Adrenal gland (tissue), 12 donors: ENCODE measurements around the gene CABP4. TPM values are rescaled to one million over a fixed set of nuclear protein-coding genes. Genes with fewer than 3 reads are reported as not detected.

Experiments
- DNase-seq, 7 donors: peaks; one replicate each; pipeline ENCODE4 v3.0.0-alpha.2; 2019 to 2020
- H3K27ac ChIP-seq, 5 donors: fragments of 200-600 bp; sonication (generic) in 4 of 5; 1 replicate in 3 of 5; 2 replicates in 2 of 5; pipeline versions ENCODE4 v1.5.1 to v1.8.0; 2016 to 2020; ENCODE audit warnings: mild to moderate bottlenecking in 1 of 5
- H3K27me3 ChIP-seq: fragments of 200-600 bp; 2 replicates; pipeline ENCODE4 v1.8.0; 2021
- H3K36me3 ChIP-seq, 2 donors: fragments of 200-600 bp; replicated peaks in 1 of 2; 1 replicate in 1 of 2; 2 replicates in 1 of 2; pipeline versions ENCODE4 v1.5.1 to v1.8.0; 2018 to 2022
- H3K4me1 ChIP-seq, 2 donors: fragments of 200-600 bp; replicated peaks in 1 of 2; 1 replicate in 1 of 2; 2 replicates in 1 of 2; pipeline versions ENCODE4 v1.5.1 to v1.8.0; 2018 to 2021
- H3K4me3 ChIP-seq, 4 donors: fragments of 200-600 bp; sonication (generic) in 3 of 4; one replicate each; pipeline ENCODE4 v1.5.1; 2016 to 2018
- H3K9me3 ChIP-seq, 3 donors: fragments of 200-600 bp; sonication (generic) in 1 of 3; replicated peaks in 1 of 3; 1 replicate in 2 of 3; 2 replicates in 1 of 3; pipeline versions ENCODE4 v1.5.1 to v1.8.0; 2016 to 2021
- CTCF ChIP-seq, 6 experiments: fragments of 450-650 bp in 4 of 6; fragments of 200-600 bp in 2 of 6; sonication (generic) in 1 of 6; IDR thresholded peaks; 1 replicate in 5 of 6; 2 replicates in 1 of 6; pipeline versions ENCODE4 v1.5.1 to v1.8.0; 2016 to 2021; ENCODE audit warnings: antibody characterized with exemption in 6 of 6, mild to moderate bottlenecking in 2 of 6, moderate library complexity in 1 of 6
- POLR2A ChIP-seq, 2 donors: fragments of 450-650 bp; IDR thresholded peaks; one replicate each; pipeline ENCODE4 v1.6.1; 2017; ENCODE audit warnings: antibody characterized with exemption in 2 of 2, mild to moderate bottlenecking in 2 of 2, moderate library complexity in 1 of 2
- WGBS, 4 donors: extraction: QIAGEN DNeasy Blood & Tissue Kit in 2 of 4; methylation state at CpG; one replicate each; pipeline versions ENCODE4 v1.1.5 to v1.1.7; 2013 to 2017; 5-methylcytosine and 5-hydroxymethylcytosine counted together
- intact Hi-C, 2 donors: fragments of 100-400 bp; cut with DNase I; formaldehyde crosslinking; loops; one replicate each; pipeline versions ENCODE4 v1.14.1 to v1.15.0; 2022 to 2023
- polyA plus RNA-seq, 3 donors: library from polyadenylated mRNA; stranded (reverse); fragments of 200-250 nt in 2 of 3; fragments of 350-450 nt in 1 of 3; fragmentation: Illumina TruSeq in 1 of 3; extraction: RNeasy Lipid Tissue Mini Kit (QIAGEN cat#74804) in 1 of 3; gene quantifications; one replicate each; pipeline ENCODE4 v1.2.3, GENCODE V29; 2013 to 2014
- total RNA-seq, 9 donors: library from RNA; depleted of rRNA in 4 of 9; stranded (reverse); fragments of >200 nt in 4 of 9; fragments of 120-200 nt in 1 of 9; fragmentation: NEBNext Ultra II Directional in 1 of 9; extraction: Animal tissue kit (Norgen Biotek cat#: 25700) in 1 of 9; gene quantifications; one replicate each; pipeline versions ENCODE4 v1.1.0 to v1.2.4, GENCODE V29; 2013 to 2023
- donor health status: healthy with polysubstance abuse.
- donor health status: Bipolar disorder and iron deficiency.
- donor health status: DM: yes; HTN: yes; CAD: no.
- donor health status: DM: no; HTN: no; CAD: no.
- donor health status: DM: no; HTN: no; CAD: no.
- donor health status: DM: yes; HTN: yes; CAD: no.

The CABP4 gene
- total and polyA plus RNA-seq, 12 donors: 0.28 to 3.8 (median 1.5) TPM; not detected in 1

- Histone ChIP-seq H3K27me3 (no peaks in the 10 kb centered on the region), H3K4me1 (peaks cover 0 to 26% of the 10 kb centered on the region in 2 donors), H3K4me3 (no peak overlapping the region), H3K27ac (no peak overlapping the region), H3K36me3 (peaks cover 0 to 38% of the 10 kb centered on the region in 2 donors), H3K9me3 (no peaks in the 10 kb centered on the region)
- TF ChIP-seq CTCF (IDR thresholded peaks at IDR 0.05) (no peak), POLR2A (IDR thresholded peaks at IDR 0.05) (no peak)
- WGBS, 4 donors: 84 to 97% (median 91%) methylated on average over 6 to 21 of the region's 21 CpGs
- DNase-seq: no peak
- intact Hi-C loops: no loop called here
Measured at GRCh38 chr11:67441098-67441563, 14.0 kb upstream of the CABP4 start.

DNA sequence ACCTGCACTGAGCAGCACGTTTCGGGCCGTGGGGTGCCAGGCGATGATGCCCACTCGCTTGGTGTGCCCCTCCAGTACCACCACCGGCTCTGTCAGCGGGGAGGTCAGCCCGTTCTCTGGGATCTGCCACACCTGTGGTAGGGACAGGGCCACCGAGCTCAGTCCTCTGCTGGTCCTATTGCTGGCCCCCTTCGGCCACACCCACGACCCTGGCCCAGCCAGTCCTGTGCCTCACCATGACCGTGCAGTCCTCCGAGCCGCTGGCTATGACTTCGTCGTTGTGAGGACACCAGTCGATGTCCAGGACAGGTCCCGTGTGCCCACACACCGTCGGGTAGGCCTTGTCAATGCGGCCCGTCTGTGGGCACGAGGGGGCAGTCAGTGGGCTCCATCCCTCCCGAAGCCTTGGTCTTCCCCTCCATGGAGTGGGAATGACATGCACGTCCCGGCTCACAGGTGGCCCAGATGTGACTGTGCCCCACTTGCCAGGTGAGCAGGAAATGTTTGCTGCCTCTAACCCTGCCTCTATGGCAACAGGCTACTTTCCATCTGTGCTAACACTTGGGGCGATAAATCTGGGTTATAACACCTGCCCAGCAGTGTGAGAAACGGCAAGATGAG, 13.3 kb upstream of the CABP4 start:
- DNase-seq: no peak
- H3K4me3 ChIP-seq: no peak overlapping the region
- no peaks in the 10 kb centered on the region for H3K27me3 ChIP-seq
- intact Hi-C loops: no loop called here
- 86 to 89% (median 88%) methylated on average over 11 to 28 of the region's 28 CpGs for WGBS, 4 donors
- H3K4me1 ChIP-seq: peaks cover 0 to 23% of the 10 kb centered on the region in 2 donors
- TF ChIP-seq POLR2A (IDR thresholded peaks at IDR 0.05): no peak
- TF ChIP-seq CTCF (IDR thresholded peaks at IDR 0.05): no peak
- no peaks in the 10 kb centered on the region for H3K9me3 ChIP-seq
- peak overlapping the region in 1 of 5 donors; percentile 98 for H3K27ac ChIP-seq
- H3K36me3 ChIP-seq: peaks cover 0 to 38% of the 10 kb centered on the region in 2 donors

DNA sequence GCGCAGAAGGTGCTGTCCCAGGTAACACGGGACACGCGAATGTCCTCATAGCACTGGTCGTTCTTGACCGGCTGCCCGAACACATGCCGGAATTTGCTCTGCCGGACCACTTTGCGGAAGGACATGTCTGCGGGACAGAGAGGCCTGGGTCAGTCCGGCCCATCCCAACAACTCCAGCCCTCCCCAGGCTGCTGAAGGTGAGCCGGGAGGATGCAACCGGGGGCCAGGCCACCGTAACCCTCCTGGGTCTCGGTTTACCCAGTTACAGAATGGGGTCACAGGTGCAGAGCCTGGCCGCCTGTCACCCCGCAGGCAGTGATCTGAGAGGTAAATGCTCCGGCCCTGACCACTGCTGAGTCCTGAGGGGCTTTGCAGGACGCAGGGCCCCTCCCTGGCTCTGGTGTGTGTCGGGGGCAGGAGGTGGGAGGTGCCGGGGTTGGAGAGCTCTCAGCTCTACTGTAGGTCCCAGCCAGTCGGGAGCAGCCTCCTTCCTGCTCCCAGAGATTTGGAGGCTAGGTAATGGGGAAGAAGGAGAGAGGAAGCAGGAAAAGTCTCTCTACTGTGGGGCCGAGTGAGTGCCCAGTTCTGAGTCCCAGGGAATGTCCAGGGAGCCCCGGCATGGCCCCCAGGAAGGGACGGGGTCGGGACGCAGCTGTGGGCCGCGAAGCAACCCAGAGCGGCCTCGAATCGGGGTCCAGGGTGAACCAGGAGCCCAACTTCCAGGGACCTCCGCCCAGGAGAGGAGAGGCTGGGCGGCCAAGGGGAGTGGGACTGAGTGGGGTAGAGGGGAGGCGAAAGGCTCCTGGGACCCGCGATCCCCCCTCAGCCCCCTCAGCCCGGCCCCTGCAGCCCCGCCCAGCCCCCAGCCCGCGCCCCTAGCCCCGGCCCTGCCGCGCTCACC, 12.4 kb upstream of the CABP4 start:
- 0 to 38% (median 23%) methylated on average over 8 to 45 of the region's 45 CpGs for WGBS, 4 donors
- peaks cover 0 to 32% of the 10 kb centered on the region in 2 donors for H3K36me3 ChIP-seq
- no peak for TF ChIP-seq CTCF (IDR thresholded peaks at IDR 0.05)
- TF ChIP-seq POLR2A (IDR thresholded peaks at IDR 0.05): no peak
- H3K27ac ChIP-seq: peak overlapping the region; percentile 39 to 98 (median 91)
- DNase-seq: no peak
- no peaks in the 10 kb centered on the region for H3K9me3 ChIP-seq
- intact Hi-C loops: no loop called here
- H3K27me3 ChIP-seq: no peaks in the 10 kb centered on the region
- H3K4me1 ChIP-seq: peaks cover 0 to 23% of the 10 kb centered on the region in 2 donors
- peak overlapping the region; percentile 11 to 94 (median 52) for H3K4me3 ChIP-seq

DNA sequence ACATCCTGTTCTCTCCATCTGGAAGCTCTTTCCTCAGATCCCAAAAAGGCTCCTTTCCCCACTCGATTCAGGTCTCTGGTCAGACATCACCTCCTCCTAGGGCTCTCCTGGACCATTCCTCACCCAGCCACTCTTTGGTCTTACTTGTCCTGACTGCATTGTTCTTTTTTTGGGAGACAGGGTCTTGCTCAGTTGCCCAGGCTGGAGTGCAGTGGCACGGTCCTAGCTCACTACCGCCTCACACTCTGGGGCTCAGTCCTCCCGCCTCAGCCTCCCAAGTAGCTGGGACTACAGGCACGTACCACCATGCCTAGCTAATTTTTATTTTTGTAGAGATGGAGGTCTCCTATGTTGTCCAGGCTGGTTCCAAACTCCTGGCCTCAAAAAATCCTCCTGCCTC, 9.6 kb upstream of the CABP4 start:
- intact Hi-C loops: no loop called here
- Histone ChIP-seq H3K4me1 (peaks cover 0 to 16% of the 10 kb centered on the region in 2 donors), H3K36me3 (peaks cover 0 to 14% of the 10 kb centered on the region in 2 donors), H3K9me3 (no peaks in the 10 kb centered on the region), H3K27ac (no peak overlapping the region), H3K27me3 (no peaks in the 10 kb centered on the region), H3K4me3 (no peak overlapping the region)
- DNase-seq: no peak
- 79 to 89% (median 85%) methylated on average over 5 of the region's 5 CpGs for WGBS, 4 donors
- TF ChIP-seq CTCF (IDR thresholded peaks at IDR 0.05): no peak
- TF ChIP-seq POLR2A (IDR thresholded peaks at IDR 0.05): no peak
